PC-3 (cell line): ENCODE data around the gene MALAT1. TPM values are rescaled to one million over a fixed set of nuclear protein-coding genes. Genes with fewer than 3 reads are reported as not detected.

Experiments
- ATAC-seq: fragments of 200-7000 bp; cut with Tn5 transposase; 2 replicates; pipeline ENCODE4 v1.9.1; 2020; ENCODE audit warnings: mild to moderate bottlenecking, moderate library complexity
- BruUV-seq: library from RNA; stranded (reverse); fragments of 400-500 nt; replicated peaks from 2 replicates; lab custom pipeline; 2021; lab: Mats Ljungman, UMichigan
- CTCF ChIA-PET: fragments of 300-600 bp; sonication (Branson Sonifier 250); formaldehyde crosslinking; loops from one replicate; lab custom pipeline; 2022; ENCODE audit warnings: antibody characterized with exemption; lab: Charles Lee
- POLR2A ChIA-PET: fragments of 300-600 bp; sonication (Branson Sonifier 250); formaldehyde crosslinking; loops from one replicate; lab custom pipeline; 2022; ENCODE audit warnings: antibody characterized with exemption; ENCODE audit not compliant: unreplicated experiment; lab: Charles Lee
- DNase-seq: peaks from one replicate; pipeline ENCODE4 v3.0.0-alpha.2; 2015
- H2AFZ ChIP-seq: fragments of 300-600 bp; sonication (generic); 2 replicates; pipeline ENCODE4 v1.6.0; 2016; ENCODE audit warnings: antibody characterized with exemption, low read length
- H3F3A ChIP-seq: fragments of 300-600 bp; sonication (generic); one replicate; pipeline ENCODE4 v1.6.0; 2017; ENCODE audit warnings: antibody characterized with exemption, low read length, control low read depth, mild to moderate bottlenecking; ENCODE audit not compliant: unreplicated experiment
- H3K27ac ChIP-seq: fragments of 300-600 bp; sonication (generic); 2 replicates; pipeline ENCODE4 v1.5.1; 2016; ENCODE audit warnings: mild to moderate bottlenecking, low read length
- H3K27me3 ChIP-seq: fragments of 300-600 bp; sonication (generic); 2 replicates; pipeline ENCODE4 v1.6.1; 2016; ENCODE audit warnings: low read length, mixed read lengths
- H3K36me3 ChIP-seq: fragments of 300-600 bp; sonication (generic); 2 replicates; pipeline ENCODE4 v1.6.1; 2016; ENCODE audit warnings: low read depth, mixed run types, low read length, mixed read lengths
- H3K4me1 ChIP-seq: fragments of 300-600 bp; sonication (generic); 2 replicates; pipeline ENCODE4 v1.5.1; 2016; ENCODE audit warnings: low read length; ENCODE audit not compliant: insufficient read depth
- H3K4me2 ChIP-seq: fragments of 300-600 bp; sonication (generic); 2 replicates; pipeline ENCODE4 v1.6.0; 2016; ENCODE audit warnings: low read length
- H3K4me3 ChIP-seq: fragments of 300-600 bp; sonication (generic); 2 replicates; pipeline ENCODE4 v1.5.1; 2016; ENCODE audit warnings: mild to moderate bottlenecking, low read length, mixed read lengths
- H3K79me2 ChIP-seq: fragments of 300-600 bp; sonication (generic); 2 replicates; pipeline ENCODE4 v1.6.1; 2017; ENCODE audit warnings: low read length, mixed read lengths
- H3K9ac ChIP-seq: fragments of 300-600 bp; sonication (generic); 2 replicates; pipeline ENCODE4 v1.6.0; 2016; ENCODE audit warnings: mild to moderate bottlenecking, low read length
- H3K9me2 ChIP-seq: fragments of 300-600 bp; sonication (generic); replicated peaks from 2 replicates; pipeline ENCODE4 v1.6.1; 2016; ENCODE audit warnings: mixed run types, low read length, mixed read lengths
- H3K9me3 ChIP-seq: fragments of 300-600 bp; sonication (generic); 2 replicates; pipeline ENCODE4 v1.6.1; 2016; ENCODE audit warnings: low read length, mixed read lengths
- H4K20me1 ChIP-seq: fragments of 300-600 bp; sonication (generic); 2 replicates; pipeline ENCODE4 v1.6.1; 2016; ENCODE audit warnings: low read length, mixed read lengths
- CTCF ChIP-seq: fragments of 300-600 bp; sonication (generic); conservative IDR thresholded peaks from 2 replicates; pipeline ENCODE4 v1.5.1; 2017; ENCODE audit warnings: antibody characterized with exemption, low read depth, mild to moderate bottlenecking, low read length
- EZH2 ChIP-seq: fragments of 300-600 bp; sonication (generic); IDR thresholded peaks from one replicate; pipeline ENCODE4 v1.6.1; 2017; ENCODE audit warnings: antibody characterized with exemption, mild to moderate bottlenecking, low read length; ENCODE audit not compliant: unreplicated experiment
- EZH2phosphoT487 ChIP-seq: fragments of 300-600 bp; sonication (generic); IDR thresholded peaks from 2 replicates; pipeline ENCODE4 v1.6.1; 2018; ENCODE audit warnings: mild to moderate bottlenecking, antibody characterized with exemption, low read length, borderline replicate concordance
- intact Hi-C: fragments of 100-400 bp; cut with micrococcal nuclease; formaldehyde crosslinking; loops from 2 replicates; pipeline ENCODE4 v1.9.0; 2023
- total RNA-seq: library from RNA; depleted of rRNA; stranded (reverse); fragments of >200 nt; gene quantifications from 2 replicates; pipeline ENCODE4 v1.2.3, GENCODE V29; 2014

MALAT1 gene
- total RNA-seq, 1 experiment from 2014 or later = 1,345 TPM

GRCh38 chr11:65487467-65488272 is 11.2 kb upstream of the MALAT1 start:
- Histone ChIP-seq H3K27ac (peak overlapping the region; percentile 29), H3K9ac (no peak overlapping the region), H3K27me3 (no peaks in the 10 kb centered on the region), H3K9me3 (no peaks in the 10 kb centered on the region), H3K9me2 (no peaks in the 10 kb centered on the region), H3F3A (no peaks in the 10 kb centered on the region), H4K20me1 (no peaks in the 10 kb centered on the region), H3K79me2 (no peaks in the 10 kb centered on the region), H2AFZ (peak overlapping the region; percentile 46), H3K4me3 (no peak overlapping the region), H3K4me1 (peaks cover 41% of the 10 kb centered on the region), H3K36me3 (no peaks in the 10 kb centered on the region), H3K4me2 (peak overlapping the region; percentile 40)
- DNase-seq (peak; percentile 94), ATAC-seq (peak; percentile 59)
- ChIA-PET CTCF (interaction anchor here (0.7 kb wide), 1 partner anchor 212 kb away, joined by 5 read pairs; no protein-coding TSS in a partner anchor), POLR2A (interaction anchor here (0.7 to 2.6 kb wide), 2 partner anchors 11 to 406 kb away, joined by 3 to 21 read pairs; partner anchors contain the start of gene MALAT1)
- intact Hi-C loops = no loop called here
- no TSS peak for BruUV-seq
- TF ChIP-seq CTCF (no peak), EZH2phosphoT487 (no peak), EZH2 (no peak)

DNA sequence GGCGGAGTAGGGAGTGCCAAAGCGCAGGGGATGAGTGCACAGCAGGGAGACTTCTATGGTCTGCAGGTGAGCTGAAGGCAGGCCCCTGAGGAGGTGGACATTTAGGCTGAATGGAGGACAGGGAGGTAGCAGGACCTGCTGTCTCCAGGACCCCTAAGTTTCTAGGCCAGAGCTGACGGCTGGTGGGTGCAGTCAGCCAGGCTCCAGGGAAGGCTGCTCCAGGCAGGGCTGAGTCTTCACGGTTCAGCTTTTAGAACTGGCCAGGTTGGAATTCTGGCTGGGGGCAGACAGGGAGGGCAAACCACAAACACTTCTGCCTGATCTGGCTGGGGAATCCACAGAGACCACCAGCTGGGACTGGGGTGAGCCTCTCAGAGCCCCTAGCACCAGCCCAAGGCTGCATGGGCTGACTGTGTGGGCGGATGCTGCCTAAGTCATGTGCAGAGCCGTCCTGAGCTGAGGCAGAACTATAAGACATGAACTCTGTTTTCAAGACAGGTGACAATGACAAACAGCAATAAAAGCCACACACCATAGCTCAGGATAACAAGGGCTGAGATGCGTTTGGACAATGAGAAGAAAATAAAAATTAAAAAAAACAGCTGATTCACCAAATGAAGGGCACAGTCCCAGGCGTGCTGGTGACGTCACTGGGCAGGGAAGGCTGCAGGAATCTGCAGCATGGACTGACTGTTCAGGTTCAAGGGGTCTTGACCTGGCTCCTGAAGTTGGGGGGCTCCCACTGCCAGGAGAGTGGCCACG is 10.4 kb upstream of the MALAT1 start:
- Histone ChIP-seq H3K9me3 (no peaks in the 10 kb centered on the region), H3K9ac (no peak overlapping the region), H3K4me3 (no peak overlapping the region), H3K27ac (peak overlapping the region; percentile 29), H3K4me1 (peaks cover 48% of the 10 kb centered on the region), H3K79me2 (0 out of 2 replicates have a peak, but pooled peaks cover 3% of the 10 kb centered on the region), H3K27me3 (no peaks in the 10 kb centered on the region), H3K36me3 (no peaks in the 10 kb centered on the region), H4K20me1 (no peaks in the 10 kb centered on the region), H3K4me2 (peak overlapping the region; percentile 40), H3F3A (no peaks in the 10 kb centered on the region), H3K9me2 (no peaks in the 10 kb centered on the region), H2AFZ (peak overlapping the region; percentile 46)
- no peak for ATAC-seq
- no TSS peak for BruUV-seq
- no peak for DNase-seq
- no peak for TF ChIP-seq EZH2
- no peak for TF ChIP-seq CTCF
- no peak for TF ChIP-seq EZH2phosphoT487
- ChIA-PET CTCF (interaction anchor here (0.6 kb wide), 1 partner anchor 20 kb away, joined by 5 read pairs; no protein-coding TSS in a partner anchor), POLR2A (interaction anchor here (2.6 kb wide), 1 partner anchor 10 kb away, joined by 21 read pairs; the partner anchor contains the start of gene MALAT1)
- intact Hi-C loops = no loop called here
